OCI-LY1 (cell line): ENCODE results near the gene TRAPPC1.

Experiments
- CTCF ChIP-seq: fragments of 200-600 bp; sonication (generic), shearing (Covaris generic); IDR thresholded peaks from 2 replicates; pipeline ENCODE4 v1.5.1; 2017; ENCODE audit warnings: mild to moderate bottlenecking, antibody characterized with exemption, low read length, moderate library complexity, mixed read lengths
- EZH2 ChIP-seq: fragments of 200-600 bp; sonication (generic), shearing (Covaris generic); IDR thresholded peaks from 2 replicates; pipeline ENCODE4 v1.8.0; 2017; ENCODE audit warnings: borderline replicate concordance, mixed run types, mild to moderate bottlenecking, antibody characterized with exemption, low read length, moderate library complexity, mixed read lengths

- TF ChIP-seq CTCF, result no peak
- no peak for TF ChIP-seq EZH2
Observed at GRCh38 chr17:7977039-7977438, 45.3 kb upstream of the TRAPPC1 start.
